GM12872 (cell line): Measurements from ENCODE around the gene STRN4.

Source experiments
- CTCF ChIP-seq: IDR thresholded peaks from 3 replicates; pipeline ENCODE4 v1.5.1; 2011; ENCODE audit warnings: low read depth, mild to moderate bottlenecking, low read length, moderate library complexity; ENCODE audit not compliant: insufficient read depth

STRN4 gene

DNA sequence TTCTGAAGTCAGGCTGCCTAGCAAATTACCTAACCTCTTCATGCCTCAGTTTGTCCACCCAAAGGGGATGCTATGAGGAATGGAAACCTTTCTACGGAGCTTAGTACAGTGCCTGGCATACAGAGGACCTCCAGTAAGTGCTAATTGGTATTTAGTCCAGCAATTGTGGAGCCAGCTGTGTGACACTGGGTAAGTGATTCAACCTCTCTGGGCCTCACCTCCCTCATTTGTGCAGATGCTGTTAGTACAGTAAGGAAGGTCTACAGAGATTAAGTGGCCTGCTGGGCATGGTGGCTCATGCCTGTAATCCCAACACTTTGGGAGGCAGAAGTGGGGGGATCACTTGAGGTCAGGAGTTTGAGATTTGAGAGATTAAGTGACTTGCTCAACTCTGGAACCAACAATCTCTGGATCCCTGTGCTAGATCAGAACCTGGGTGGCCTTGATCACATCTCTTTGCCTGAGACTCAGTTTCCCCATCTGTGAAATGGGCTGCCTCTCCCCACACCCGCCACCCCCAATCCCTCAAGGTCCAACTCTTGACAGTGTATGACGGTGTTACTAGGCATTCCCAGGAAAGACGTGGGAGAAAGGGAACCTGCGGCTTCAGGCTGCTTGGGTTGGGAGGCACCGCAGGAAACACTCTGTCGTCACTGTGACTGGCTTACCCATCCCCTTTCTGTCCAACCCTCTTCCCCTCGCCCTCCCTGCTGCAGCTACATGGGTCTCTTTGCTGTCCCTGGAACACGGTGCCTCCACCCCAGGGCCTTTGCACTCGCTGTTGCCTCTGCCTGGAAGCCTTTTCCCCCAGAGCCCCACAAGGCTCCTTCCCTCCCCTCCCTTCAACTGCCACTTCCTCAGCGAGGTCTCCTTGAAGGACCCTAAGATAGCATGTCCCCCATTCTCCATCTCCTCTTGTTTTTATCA is 47.6 kb downstream of the STRN4 start:
- no peak for TF ChIP-seq CTCF

- no peak for TF ChIP-seq CTCF
Measured at GRCh38 chr19:46697204-46697960, 48.9 kb downstream of the STRN4 start.

DNA sequence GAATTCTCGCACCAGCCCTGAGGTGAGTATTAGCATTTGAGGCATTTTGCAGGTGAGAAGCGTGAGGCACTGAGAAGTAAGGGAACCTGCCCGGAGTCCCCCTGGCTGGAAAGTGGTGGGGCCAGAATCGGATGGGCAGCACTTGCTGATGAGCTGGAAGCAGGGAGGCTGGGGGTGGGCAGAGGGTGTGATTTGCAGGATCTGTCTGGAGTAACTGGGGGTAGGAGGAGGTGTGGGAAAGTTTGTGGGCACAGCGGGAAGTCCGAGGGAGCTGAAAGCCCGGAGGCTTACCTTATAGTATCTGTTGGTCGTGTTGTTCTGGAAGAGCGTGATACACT is 49.4 kb downstream of the STRN4 start:
- no peak for TF ChIP-seq CTCF

DNA sequence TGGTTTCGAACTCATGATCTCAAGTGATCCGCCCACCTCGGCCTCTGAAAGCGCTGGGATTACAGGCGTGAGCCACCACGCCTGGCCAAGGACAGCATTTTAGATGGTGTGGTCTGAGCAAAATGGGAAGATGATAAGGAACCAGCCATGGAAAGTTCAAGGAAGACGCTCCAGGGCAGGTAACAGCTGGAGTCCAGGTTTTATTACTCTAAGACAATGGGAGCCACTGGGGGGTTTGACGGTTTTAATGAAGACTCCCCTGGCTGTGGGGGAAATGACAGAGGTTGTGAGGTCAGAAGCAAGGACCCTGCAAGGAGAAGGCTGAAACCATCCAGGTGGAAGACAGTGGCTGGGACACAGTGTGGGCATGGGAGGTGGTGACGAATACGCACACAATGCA is 50.2 kb downstream of the STRN4 start:
- no peak for TF ChIP-seq CTCF

GRCh38 chr19:46693760-46694159 is 52.5 kb downstream of the STRN4 start:
- TF ChIP-seq CTCF: no peak

GRCh38 chr19:46692918-46693722 is 53.1 kb downstream of the STRN4 start:
- no peak for TF ChIP-seq CTCF

DNA sequence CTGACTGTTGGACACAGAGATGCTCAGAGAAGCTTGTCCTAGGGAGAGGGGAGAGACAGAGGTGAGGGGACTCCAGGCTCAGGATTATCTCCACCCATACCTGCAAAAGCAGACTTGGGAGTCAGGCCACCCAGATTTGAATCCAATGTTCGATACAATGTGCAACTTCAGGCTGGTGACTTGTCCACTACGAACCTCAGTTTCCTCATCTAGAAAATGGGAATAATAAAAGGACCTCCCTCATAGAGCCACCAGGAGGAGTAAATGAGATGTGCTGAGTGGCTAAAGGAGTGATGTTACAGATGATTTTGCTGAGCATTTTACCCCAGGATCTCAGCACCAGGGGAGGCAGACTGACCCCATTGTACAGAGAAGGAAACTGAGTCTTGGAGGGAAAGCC is 54.3 kb downstream of the STRN4 start:
- TF ChIP-seq CTCF: no peak
